AG04450 (cell line): ENCODE results near the gene NBAS. TPM values are rescaled to one million over a fixed set of nuclear protein-coding genes. Genes with fewer than 3 reads are reported as not detected.
"Not testable (repeated sequence)": the region's sequence is repeated elsewhere in the genome, so short reads cannot be mapped to it uniquely, and the experiment has no call there.

Source experiments
- CTCF ChIA-PET: fragments of 300-600, 350-600 bp; formaldehyde crosslinking; extraction: SDS; loops from one replicate; lab custom pipeline; 2022; ENCODE audit warnings: antibody characterized with exemption, inconsistent platforms; lab: Charles Lee
- POLR2A ChIA-PET: fragments of 350-600 bp; formaldehyde crosslinking; extraction: SDS; loops from one replicate; lab custom pipeline; 2021; ENCODE audit warnings: antibody characterized with exemption, inconsistent platforms; lab: Yijun Ruan, JAX
- DNase-seq: peaks from one replicate; pipeline ENCODE4 v3.0.0-alpha.2; 2011; ENCODE audit warnings: low read depth, low spot score
- H3K27ac ChIP-seq: one replicate; pipeline ENCODE4 v1.5.1; 2012; ENCODE audit warnings: low read depth, low read length, control low read depth
- H3K27me3 ChIP-seq: one replicate; pipeline ENCODE4 v1.6.0; 2012; ENCODE audit warnings: low read length; ENCODE audit not compliant: control insufficient read depth, insufficient read depth
- H3K4me3 ChIP-seq: 2 replicates; pipeline ENCODE4 v1.5.1; 2011; ENCODE audit warnings: mild to moderate bottlenecking, low read depth, low read length, control low read depth
- H3K9me3 ChIP-seq: 2 replicates; pipeline ENCODE4 v1.5.1; 2012; ENCODE audit warnings: low read length; ENCODE audit not compliant: control insufficient read depth, insufficient read depth
- CTCF ChIP-seq: IDR thresholded peaks from 2 replicates; pipeline ENCODE4 v1.5.1; 2011; ENCODE audit warnings: low read depth, low read length, control low read depth, inconsistent platforms
- polyA plus RNA-seq: library from polyadenylated mRNA; depleted of rRNA; stranded (reverse); fragments of >200 nt; gene quantifications from 2 replicates; pipeline ENCODE4 v1.2.3, GENCODE V29; 2011

Gene NBAS
- polyA plus RNA-seq, 1 experiment, result 45.0 TPM

GRCh38 chr2:15506229-15506819 lies 54.8 kb downstream of the NBAS start:
- POLR2A ChIA-PET, result no interaction called here
- no peak for TF ChIP-seq CTCF
- no peaks in the 10 kb centered on the region for H3K27me3 ChIP-seq
- no peak for DNase-seq
- CTCF ChIA-PET, result interaction anchor here (1.0 kb wide), 1 partner anchor 71 kb away, joined by 4 read pairs; no protein-coding TSS in a partner anchor
- H3K9me3 ChIP-seq, result no peaks in the 10 kb centered on the region
- no peak overlapping the region for H3K4me3 ChIP-seq
- H3K27ac ChIP-seq, result no peak overlapping the region

- Histone ChIP-seq H3K4me3 (no peak overlapping the region), H3K27me3 (no peaks in the 10 kb centered on the region), H3K27ac (no peak overlapping the region), H3K9me3 (no peaks in the 10 kb centered on the region)
- no peak for DNase-seq
- POLR2A ChIA-PET, result no interaction called here
- CTCF ChIA-PET, result no interaction called here
- no peak for TF ChIP-seq CTCF
Measured at GRCh38 chr2:15504882-15505663, 56.1 kb downstream of the NBAS start.

GRCh38 chr2:15499251-15499650 lies 61.9 kb downstream of the NBAS start:
- CTCF ChIA-PET, H3K27ac ChIP-seq, H3K27me3 ChIP-seq, POLR2A ChIA-PET, H3K9me3 ChIP-seq, DNase-seq, H3K4me3 ChIP-seq: not testable (repeated sequence)

- POLR2A ChIA-PET, result no interaction called here
- CTCF ChIA-PET, result no interaction called here
- no peak for DNase-seq
- Histone ChIP-seq H3K9me3 (no peaks in the 10 kb centered on the region), H3K27ac (no peak overlapping the region), H3K4me3 (no peak overlapping the region), H3K27me3 (no peaks in the 10 kb centered on the region)
- TF ChIP-seq CTCF, result no peak
Measured at GRCh38 chr2:15498554-15498953, 62.6 kb downstream of the NBAS start.

- no peaks in the 10 kb centered on the region for H3K9me3 ChIP-seq
- CTCF ChIA-PET, result no interaction called here
- POLR2A ChIA-PET, result no interaction called here
- no peak overlapping the region for H3K4me3 ChIP-seq
- H3K27ac ChIP-seq, result no peak overlapping the region
- H3K27me3 ChIP-seq, result no peaks in the 10 kb centered on the region
- TF ChIP-seq CTCF, result no peak
- DNase-seq, result no peak
Measured at GRCh38 chr2:15494877-15495276, 66.3 kb downstream of the NBAS start.
